Gastrocnemius medialis (tissue), 4 donors: ENCODE measurements around the gene NCAPG2. TPM values are rescaled to one million over a fixed set of nuclear protein-coding genes. Genes with fewer than 3 reads are reported as not detected.

Source experiments
- ATAC-seq, 2 donors: fragments of 150-250 bp; one replicate each; pipeline ENCODE4 v1.9.1; 2016
- DNase-seq, 2 donors: peaks; one replicate each; pipeline ENCODE4 v3.0.0-alpha.2; 2019
- H3K27ac ChIP-seq, 4 donors: fragments of 200-600 bp; sonication (generic); 1 replicate in 1 of 4; 2 replicates in 3 of 4; pipeline ENCODE4 v1.5.1; 2016 to 2018; ENCODE audit warnings: mild to moderate bottlenecking in 2 of 4, moderate library complexity in 1 of 4
- H3K27me3 ChIP-seq, 3 donors: fragments of 200-600 bp; sonication (generic) in 2 of 3; 1 replicate in 1 of 3; 2 replicates in 2 of 3; pipeline versions ENCODE4 v1.5.1 to v1.6.0; 2016 to 2019; ENCODE audit warnings: mild to moderate bottlenecking in 1 of 3, moderate library complexity in 1 of 3
- H3K36me3 ChIP-seq, 2 donors: fragments of 200-600 bp; sonication (generic) in 1 of 2; one replicate each; pipeline ENCODE4 v1.5.1; 2017 to 2018
- H3K4me1 ChIP-seq, 2 donors: fragments of 200-600 bp; sonication (generic) in 1 of 2; one replicate each; pipeline ENCODE4 v1.5.1; 2016 to 2017; ENCODE audit warnings: mild to moderate bottlenecking in 2 of 2
- H3K4me3 ChIP-seq, 4 donors: fragments of 200-600 bp; sonication (generic) in 3 of 4; 1 replicate in 1 of 4; 2 replicates in 3 of 4; pipeline ENCODE4 v1.5.1; 2016 to 2019; ENCODE audit warnings: mild to moderate bottlenecking in 2 of 4
- H3K9me3 ChIP-seq, 3 donors: fragments of 200-600 bp; sonication (generic) in 2 of 3; 1 replicate in 1 of 3; 2 replicates in 2 of 3; pipeline ENCODE4 v1.5.1; 2016 to 2019
- POLR2A ChIP-seq, 2 donors: fragments of 450-650 bp; IDR thresholded peaks; one replicate each; pipeline ENCODE4 v1.6.1; 2017; ENCODE audit warnings: antibody characterized with exemption in 2 of 2, mild to moderate bottlenecking in 2 of 2, moderate library complexity in 2 of 2
- in situ Hi-C, 4 donors: fragments of 200-750 bp; cut with MboI; loops; one replicate each; pipeline versions ENCODE4 v1.15.0 to v1.8.0; 2017; ENCODE audit warnings: low sequenced_read_pairs in 4 of 4
- intact Hi-C: fragments of 100-400 bp; cut with DNase I; formaldehyde crosslinking; loops from one replicate; pipeline ENCODE4 v1.15.1; 2023; ENCODE audit warnings: low total_unique reads
- total RNA-seq, 4 donors: library from RNA; depleted of rRNA; stranded (reverse); fragments of >200 nt; gene quantifications; one replicate each; pipeline versions ENCODE4 v1.1.0 to v1.2.3, GENCODE V29; 2016
- TF ChIP-seq, protein P1 (sequence below), 5 experiments: fragments of 450-650 bp in 3 of 5; fragments of 200-600 bp in 2 of 5; sonication (generic) in 2 of 5; IDR thresholded peaks in 4 of 5; conservative IDR thresholded peaks in 1 of 5; 1 replicate in 4 of 5; 2 replicates in 1 of 5; pipeline ENCODE4 v1.5.1; 2016 to 2019; ENCODE audit warnings: antibody characterized with exemption in 5 of 5, mild to moderate bottlenecking in 3 of 5, moderate library complexity in 3 of 5

The NCAPG2 gene
- total RNA-seq, 4 donors from 2014 or later: 3.0 to 4.5 (median 3.9) TPM

DNA sequence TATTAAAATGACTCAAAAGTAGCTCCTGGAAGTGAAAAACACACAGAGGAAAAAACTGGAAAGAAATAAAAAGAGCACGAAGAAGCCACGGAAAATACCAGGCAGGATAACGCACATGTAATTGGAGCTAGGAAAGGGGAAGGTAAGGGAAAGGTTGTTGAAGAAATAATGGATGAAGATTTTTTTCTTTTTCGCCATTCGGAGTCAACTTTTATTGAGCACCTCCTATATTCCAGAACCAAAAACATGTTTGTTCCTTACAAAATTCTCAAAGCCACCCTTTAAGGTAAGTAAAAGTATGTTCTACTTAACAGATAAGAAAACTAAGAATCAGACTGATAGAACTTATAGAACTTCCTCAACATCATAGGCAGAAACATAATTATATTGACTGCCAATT lies 84.2 kb downstream of the NCAPG2 start:
- Histone ChIP-seq H3K9me3 (no peaks in the 10 kb centered on the region), H3K27me3 (no peaks in the 10 kb centered on the region), H3K4me3 (no peak overlapping the region), H3K27ac (no peak overlapping the region), H3K4me1 (no peaks in the 10 kb centered on the region), H3K36me3 (no peaks in the 10 kb centered on the region)
- TF ChIP-seq, protein P1, sequence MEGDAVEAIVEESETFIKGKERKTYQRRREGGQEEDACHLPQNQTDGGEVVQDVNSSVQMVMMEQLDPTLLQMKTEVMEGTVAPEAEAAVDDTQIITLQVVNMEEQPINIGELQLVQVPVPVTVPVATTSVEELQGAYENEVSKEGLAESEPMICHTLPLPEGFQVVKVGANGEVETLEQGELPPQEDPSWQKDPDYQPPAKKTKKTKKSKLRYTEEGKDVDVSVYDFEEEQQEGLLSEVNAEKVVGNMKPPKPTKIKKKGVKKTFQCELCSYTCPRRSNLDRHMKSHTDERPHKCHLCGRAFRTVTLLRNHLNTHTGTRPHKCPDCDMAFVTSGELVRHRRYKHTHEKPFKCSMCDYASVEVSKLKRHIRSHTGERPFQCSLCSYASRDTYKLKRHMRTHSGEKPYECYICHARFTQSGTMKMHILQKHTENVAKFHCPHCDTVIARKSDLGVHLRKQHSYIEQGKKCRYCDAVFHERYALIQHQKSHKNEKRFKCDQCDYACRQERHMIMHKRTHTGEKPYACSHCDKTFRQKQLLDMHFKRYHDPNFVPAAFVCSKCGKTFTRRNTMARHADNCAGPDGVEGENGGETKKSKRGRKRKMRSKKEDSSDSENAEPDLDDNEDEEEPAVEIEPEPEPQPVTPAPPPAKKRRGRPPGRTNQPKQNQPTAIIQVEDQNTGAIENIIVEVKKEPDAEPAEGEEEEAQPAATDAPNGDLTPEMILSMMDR (IDR thresholded peaks at IDR 0.05 in 4 of 5, conservative IDR thresholded peaks at IDR 0.05 in 1 of 5): no peak
- no peak for TF ChIP-seq POLR2A (IDR thresholded peaks at IDR 0.05)
- ATAC-seq (no peak), DNase-seq (no peak)
- in situ Hi-C loops: no loop called here
- intact Hi-C loops: no loop called here

DNA sequence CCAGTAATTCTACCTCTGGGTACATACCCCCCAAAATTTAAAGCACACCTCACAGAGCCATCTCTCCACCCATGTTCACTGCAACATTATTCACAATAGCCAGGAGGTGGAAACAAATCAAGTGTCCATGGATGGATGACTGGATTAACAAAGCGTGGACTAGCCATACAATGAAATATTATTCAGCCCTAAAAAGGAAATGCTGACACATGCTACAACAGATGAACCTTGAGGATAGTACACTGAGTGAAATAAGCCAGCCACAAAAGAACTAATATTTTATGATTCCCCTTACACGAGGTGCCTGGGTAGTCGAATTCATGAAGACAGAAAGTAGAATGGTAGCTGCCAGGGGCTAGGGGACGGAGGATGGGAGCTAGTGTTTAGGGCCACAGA lies 85.9 kb downstream of the NCAPG2 start:
- TF ChIP-seq, protein P1 (IDR thresholded peaks at IDR 0.05 in 4 of 5, conservative IDR thresholded peaks at IDR 0.05 in 1 of 5): no peak
- no peak for TF ChIP-seq POLR2A (IDR thresholded peaks at IDR 0.05)
- no peak for ATAC-seq
- Histone ChIP-seq H3K4me3 (no peak overlapping the region), H3K27me3 (no peaks in the 10 kb centered on the region), H3K36me3 (no peaks in the 10 kb centered on the region), H3K27ac (no peak overlapping the region), H3K9me3 (no peaks in the 10 kb centered on the region), H3K4me1 (no peaks in the 10 kb centered on the region)
- intact Hi-C loops (no loop called here), in situ Hi-C loops (no loop called here)
- no peak for DNase-seq

DNA sequence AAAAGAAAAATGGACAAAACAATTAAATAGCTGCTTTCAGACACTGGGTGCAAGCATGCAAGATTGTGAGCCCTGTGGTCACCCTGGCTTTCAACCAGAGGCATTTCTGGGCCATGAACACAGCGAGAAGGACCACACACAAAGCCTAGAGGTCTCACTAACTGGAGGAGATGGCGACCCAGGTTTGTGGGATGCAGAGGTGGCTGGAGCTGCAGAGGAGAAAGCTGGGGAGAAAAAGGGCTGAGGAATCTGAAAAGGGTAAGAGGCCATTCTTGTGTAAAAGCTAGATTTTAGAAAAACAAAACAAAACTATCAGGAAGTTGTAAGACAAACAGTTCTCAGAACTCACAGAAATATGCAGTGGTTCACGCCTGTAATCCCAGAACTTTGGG lies 86.9 kb downstream of the NCAPG2 start:
- intact Hi-C loops (no loop called here), in situ Hi-C loops (no loop called here)
- Histone ChIP-seq H3K36me3 (no peaks in the 10 kb centered on the region), H3K4me1 (no peaks in the 10 kb centered on the region), H3K27me3 (no peaks in the 10 kb centered on the region), H3K9me3 (no peaks in the 10 kb centered on the region), H3K27ac (no peak overlapping the region), H3K4me3 (no peak overlapping the region)
- DNase-seq: no peak
- no peak for ATAC-seq
- TF ChIP-seq, protein P1 (IDR thresholded peaks at IDR 0.05 in 4 of 5, conservative IDR thresholded peaks at IDR 0.05 in 1 of 5): no peak
- TF ChIP-seq POLR2A (IDR thresholded peaks at IDR 0.05): no peak

DNA sequence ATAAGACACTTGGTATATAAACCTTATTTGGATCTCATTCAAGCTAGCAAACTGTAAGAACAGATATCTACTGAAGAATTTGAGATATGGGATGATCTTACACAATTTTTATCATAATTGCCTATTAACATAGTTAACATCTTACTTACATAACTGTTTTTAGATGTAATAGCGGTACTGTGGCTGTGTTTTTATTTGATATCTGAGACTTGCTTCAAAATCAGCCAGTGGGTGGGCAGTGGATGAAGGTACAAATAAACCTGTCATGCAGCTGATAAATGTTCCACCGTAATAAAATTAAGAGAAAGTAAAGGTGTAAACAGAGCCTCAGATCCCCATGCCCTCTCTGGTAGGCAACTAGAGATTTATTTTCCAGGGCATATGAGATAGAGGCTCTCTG lies 88.6 kb downstream of the NCAPG2 start:
- in situ Hi-C loops: no loop called here
- Histone ChIP-seq H3K9me3 (no peaks in the 10 kb centered on the region), H3K27ac (no peak overlapping the region), H3K4me3 (no peak overlapping the region), H3K4me1 (no peaks in the 10 kb centered on the region), H3K36me3 (no peaks in the 10 kb centered on the region), H3K27me3 (no peaks in the 10 kb centered on the region)
- TF ChIP-seq POLR2A (IDR thresholded peaks at IDR 0.05): no peak
- TF ChIP-seq, protein P1 (IDR thresholded peaks at IDR 0.05 in 4 of 5, conservative IDR thresholded peaks at IDR 0.05 in 1 of 5): no peak
- ATAC-seq: no peak
- no peak for DNase-seq
- intact Hi-C loops: no loop called here

DNA sequence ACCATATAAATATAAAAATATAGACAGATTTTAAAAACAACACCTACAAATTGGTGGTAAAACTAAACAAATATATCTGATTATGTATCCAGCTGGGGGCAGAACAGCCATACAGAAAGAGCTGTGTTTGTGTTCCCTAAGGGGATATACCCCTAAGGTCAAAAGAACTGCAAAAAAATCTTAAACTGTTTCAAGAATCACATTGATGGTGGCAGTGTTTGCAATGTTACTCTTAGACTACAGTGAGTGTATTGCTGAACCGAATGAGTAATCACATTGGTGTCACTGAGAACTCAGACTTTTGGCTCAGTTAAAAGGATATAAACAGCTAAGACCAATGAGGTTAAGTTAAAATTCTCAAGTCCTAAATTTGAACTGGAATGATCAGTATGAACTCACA lies 89.9 kb downstream of the NCAPG2 start:
- TF ChIP-seq, protein P1 (IDR thresholded peaks at IDR 0.05 in 4 of 5, conservative IDR thresholded peaks at IDR 0.05 in 1 of 5): no peak
- no peak for TF ChIP-seq POLR2A (IDR thresholded peaks at IDR 0.05)
- no peak overlapping the region for H3K4me3 ChIP-seq
- H3K36me3 ChIP-seq: no peaks in the 10 kb centered on the region
- H3K27ac ChIP-seq: no peak overlapping the region
- DNase-seq (no peak), ATAC-seq (no peak)
- intact Hi-C loops (no loop called here), in situ Hi-C loops (no loop called here)
- H3K27me3 ChIP-seq: no peaks in the 10 kb centered on the region
- no peaks in the 10 kb centered on the region for H3K4me1 ChIP-seq
- H3K9me3 ChIP-seq: no peaks in the 10 kb centered on the region
